ENCODE measurements around the gene SPATA2L.

The SPATA2L gene

GRCh38 chr16:89729293-89729692 is 27.8 kb upstream of the SPATA2L start:
- DNase-seq (no peak), ATAC-seq (no peak)

GRCh38 chr16:89727406-89728120 is 26.1 kb upstream of the SPATA2L start:
- ATAC-seq: no peak
- DNase-seq: no peak

- DNase-seq (peak; percentile 74), ATAC-seq (peak; percentile 33)
These were observed 22.1 kb upstream of the SPATA2L start for GRCh38 chr16:89723279-89724250.

- ATAC-seq (peak; percentile 31), DNase-seq (peak; percentile 73)
These were observed 21.1 kb upstream of the SPATA2L start for GRCh38 chr16:89722392-89723278.

- ATAC-seq (peak; percentile 31), DNase-seq (peak; percentile 86)
These were observed 20.3 kb upstream of the SPATA2L start for GRCh38 chr16:89721546-89722391.

GRCh38 chr16:89720813-89721545 is 19.5 kb upstream of the SPATA2L start, which contains the start of the genes VPS9D1 and ZNF276:
Gene VPS9D1 (minus strand): TSS chr16:89720898. CDS start chr16:89720861, 37 bp downstream.
Gene ZNF276 (plus strand): TSS chr16:89721537. CDS start chr16:89721641, 104 bp downstream.
- peak; percentile 55 for ATAC-seq
- peak; percentile 89 for DNase-seq

GRCh38 chr16:89720551-89720812 is 19.0 kb upstream of the SPATA2L start:
- no peak for DNase-seq
- ATAC-seq: no peak

GRCh38 chr16:89717688-89718505 is 16.4 kb upstream of the SPATA2L start:
- no peak for ATAC-seq
- DNase-seq: no peak

GRCh38 chr16:89716916-89717687 is 15.6 kb upstream of the SPATA2L start:
- no peak for ATAC-seq
- no peak for DNase-seq

- ATAC-seq (no peak), DNase-seq (no peak)
These were observed 15.0 kb upstream of the SPATA2L start for GRCh38 chr16:89716493-89716892.

GRCh38 chr16:89712274-89712781 is 10.8 kb upstream of the SPATA2L start:
- ATAC-seq (no peak), DNase-seq (no peak)

GRCh38 chr16:89711601-89712273 is 10.2 kb upstream of the SPATA2L start:
- ATAC-seq (peak; percentile 80), DNase-seq (peak; percentile 93)

GRCh38 chr16:89710709-89711564 is 9.4 kb upstream of the SPATA2L start:
- ATAC-seq: peak; percentile 2

GRCh38 chr16:89709716-89710432 is 8.4 kb upstream of the SPATA2L start:
- no peak for DNase-seq
- ATAC-seq: no peak

More at GRCh38 chr16:89710709-89711564, 9.4 kb upstream of the SPATA2L start:
- no peak for DNase-seq

- DNase-seq: no peak
These were observed 7.7 kb upstream of the SPATA2L start for GRCh38 chr16:89709166-89709565.

GRCh38 chr16:89708481-89708931 is 7.0 kb upstream of the SPATA2L start:
- ATAC-seq (no peak), DNase-seq (no peak)

More at GRCh38 chr16:89709166-89709565, 7.7 kb upstream of the SPATA2L start:
- ATAC-seq: no peak
